Uterus (tissue), 2 donors: ENCODE measurements around the gene UCK2.

Source experiments
- CTCF ChIP-seq, 4 experiments: fragments of 200-600 bp in 2 of 4; fragments of 450-650 bp in 2 of 4; sonication (generic) in 2 of 4; IDR thresholded peaks; one replicate each; pipeline ENCODE4 v1.5.1; 2016 to 2019; ENCODE audit warnings: antibody characterized with exemption in 4 of 4, mild to moderate bottlenecking in 2 of 4, moderate library complexity in 1 of 4
- POLR2A ChIP-seq, 2 donors: fragments of 450-650 bp; IDR thresholded peaks; one replicate each; pipeline ENCODE4 v1.6.1; 2016; ENCODE audit warnings: antibody characterized with exemption in 2 of 2, mild to moderate bottlenecking in 1 of 2, moderate library complexity in 1 of 2

GRCh38 chr1:165840423-165840822 lies 13.0 kb downstream of the UCK2 start:
- no peak for TF ChIP-seq CTCF (IDR thresholded peaks at IDR 0.05)
- no peak for TF ChIP-seq POLR2A (IDR thresholded peaks at IDR 0.05)
